Measurements from ENCODE around the gene NAA60.

Gene NAA60

DNA sequence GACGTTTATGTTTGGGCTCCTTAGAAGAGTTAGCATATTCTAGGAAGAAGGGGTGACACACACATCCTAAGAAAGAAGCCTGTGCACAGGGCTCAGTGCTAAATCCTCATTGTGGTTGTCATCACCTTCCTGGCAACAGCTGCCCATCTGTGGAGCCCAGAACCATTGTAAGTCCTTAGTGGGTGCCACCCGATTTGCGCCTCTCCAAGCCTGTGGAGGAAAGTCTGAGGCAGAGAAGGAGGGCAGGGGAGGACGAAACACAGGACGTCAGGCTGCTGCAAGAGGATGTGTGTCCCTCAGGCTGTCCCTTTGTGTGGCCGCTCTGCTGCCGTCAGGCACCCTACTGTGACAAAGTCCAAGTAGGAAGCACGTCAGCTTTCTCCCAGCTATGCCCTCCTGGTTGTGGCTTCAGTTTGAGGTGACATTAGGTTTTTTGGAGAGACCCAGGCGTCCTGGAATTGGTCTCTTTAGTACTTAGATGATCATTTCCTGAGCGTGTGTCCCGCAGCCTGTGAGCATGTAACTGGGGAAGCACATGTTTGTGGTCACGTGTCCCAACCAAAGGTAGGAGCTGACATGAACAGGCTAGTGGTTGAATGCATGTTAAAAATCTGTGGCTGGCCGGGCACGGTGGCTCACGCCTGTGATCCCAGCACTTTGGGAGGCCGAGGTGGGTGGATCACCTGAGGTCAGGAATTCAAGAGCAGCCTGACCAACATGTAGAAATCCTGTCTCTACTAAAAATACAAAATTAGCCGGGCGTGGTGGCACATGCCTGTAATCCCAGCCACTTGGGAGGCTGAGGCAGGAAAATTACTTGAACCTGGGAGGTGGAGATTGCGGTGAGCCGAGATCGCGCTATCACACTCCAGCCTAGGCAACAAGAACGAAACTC lies 68.1 kb downstream of the NAA60 start:
- no peak for DNase-seq (ENCODE audit: low read depth)

DNA sequence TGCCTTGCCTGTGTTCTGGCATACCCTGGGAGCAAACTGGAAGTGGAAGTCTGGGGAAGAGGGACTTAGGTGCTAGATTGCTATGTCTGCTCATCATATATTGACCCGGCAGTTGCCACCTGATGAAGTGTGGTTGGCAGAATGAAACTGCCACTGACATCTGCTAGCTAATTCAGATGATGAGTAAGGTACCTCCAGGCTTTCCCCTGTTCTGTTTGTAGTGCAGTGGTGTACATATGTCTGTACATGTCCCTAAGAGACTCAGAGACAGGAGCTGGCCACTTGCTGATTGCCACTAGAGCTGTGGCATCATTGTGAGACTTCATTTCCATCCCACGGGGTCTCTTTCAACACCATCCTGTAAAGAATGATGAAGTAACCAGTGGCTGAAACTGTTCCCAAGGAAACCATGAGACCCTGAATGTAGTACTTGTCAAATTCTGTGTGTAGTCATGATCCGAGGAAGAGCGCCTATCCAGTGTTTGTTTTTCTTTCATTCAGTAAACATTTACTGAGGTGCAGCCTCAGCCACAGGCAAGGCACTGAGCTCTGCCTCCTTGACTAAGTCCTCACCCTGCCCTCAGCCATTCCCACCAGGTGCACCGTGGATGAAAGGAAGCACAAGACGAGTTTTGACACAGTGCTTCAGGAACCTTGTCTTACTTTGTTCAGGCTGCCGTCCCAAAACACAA lies 70.6 kb downstream of the NAA60 start:
- DNase-seq (ENCODE audit: low read depth), result no peak

DNA sequence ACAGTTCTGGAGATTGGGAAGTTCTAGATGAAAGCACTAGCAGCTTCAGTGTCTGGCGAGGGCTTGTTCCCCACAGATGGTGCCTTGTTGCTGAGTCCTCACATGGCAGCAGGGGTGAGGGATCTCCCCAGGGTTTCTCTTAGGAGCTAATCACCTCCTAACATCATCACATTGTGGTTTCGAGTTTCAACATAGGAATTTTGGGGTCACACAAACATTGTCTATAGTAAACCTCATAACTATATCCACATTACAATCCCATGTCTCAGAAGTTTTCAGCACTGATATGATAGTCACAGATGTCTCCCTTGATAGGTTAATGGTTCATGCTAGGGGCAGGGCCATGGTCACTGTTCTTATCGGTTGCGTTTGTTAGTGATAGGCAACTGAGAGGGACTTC lies 71.1 kb downstream of the NAA60 start:
- peak; percentile 73 for DNase-seq (ENCODE audit: low read depth)

DNA sequence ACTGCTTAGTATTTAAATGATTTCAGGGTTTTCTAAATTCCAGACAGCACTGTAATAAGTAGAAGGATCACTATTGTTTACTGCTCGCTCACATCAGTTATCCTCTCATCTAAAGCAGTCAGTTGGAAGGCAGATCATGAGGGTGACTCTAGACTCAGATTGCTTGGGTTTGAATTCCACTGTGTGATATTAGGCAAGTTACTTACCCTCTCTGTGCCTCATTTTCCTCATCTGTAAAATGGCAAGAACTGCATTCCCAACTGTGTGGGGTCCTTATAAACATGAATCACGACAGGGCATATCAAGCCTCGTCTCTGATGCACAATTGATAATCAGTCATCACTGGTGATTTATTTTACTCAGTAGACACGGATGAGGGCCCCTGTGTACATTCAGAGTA lies 72.4 kb downstream of the NAA60 start:
- no peak for DNase-seq (ENCODE audit: low read depth)

DNA sequence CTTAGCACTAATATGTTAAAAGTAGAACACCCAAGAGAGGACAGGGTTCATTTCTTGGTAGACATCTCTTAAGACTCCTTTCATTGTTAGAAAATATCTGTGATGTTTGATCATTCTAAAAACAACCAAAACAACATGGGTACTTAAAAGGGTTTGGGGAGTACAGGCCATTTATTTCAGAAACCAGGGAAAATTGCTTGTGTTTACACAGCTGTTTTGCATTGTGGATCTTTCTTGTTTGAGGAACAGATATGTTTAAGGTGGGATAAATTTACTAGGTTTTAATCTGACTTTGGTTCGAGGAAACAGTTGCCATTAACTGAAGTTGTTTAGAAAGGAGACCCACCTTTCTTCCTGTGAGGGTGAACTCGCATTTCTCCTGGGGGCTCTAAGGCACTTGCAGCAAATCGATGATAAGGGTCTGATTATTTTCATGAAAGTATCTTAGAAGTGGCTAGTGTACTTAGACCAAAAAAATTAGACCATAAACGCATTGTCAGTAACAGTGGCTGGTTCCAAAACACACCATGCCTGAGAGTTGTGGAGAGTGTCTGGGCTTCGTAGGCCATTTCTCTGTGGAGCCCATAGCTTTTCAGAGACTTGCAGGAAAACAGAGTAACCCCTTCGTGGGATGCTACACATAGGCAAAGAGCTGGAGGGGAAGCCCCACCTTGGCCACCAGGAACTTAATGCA lies 75.0 kb downstream of the NAA60 start:
- no peak for DNase-seq (ENCODE audit: low read depth)

DNA sequence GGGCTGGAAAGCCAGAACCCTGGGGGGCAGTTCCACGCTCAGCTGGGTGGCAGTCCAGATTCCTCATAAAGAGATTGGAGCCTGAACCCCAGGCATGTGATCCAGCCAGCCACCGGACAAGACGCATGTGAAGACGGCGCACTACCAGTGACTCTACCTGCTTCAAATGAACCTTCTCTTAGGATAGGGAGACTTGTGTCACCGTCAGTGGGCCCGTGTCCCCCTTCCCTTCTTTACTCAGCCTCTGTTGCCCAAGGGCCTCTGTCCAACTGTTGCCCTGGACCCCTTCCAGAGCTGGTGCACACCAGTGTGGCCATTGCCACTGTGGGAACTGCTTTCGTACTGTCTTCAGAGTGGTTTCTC lies 75.5 kb downstream of the NAA60 start:
- no peak for DNase-seq (ENCODE audit: low read depth)

DNA sequence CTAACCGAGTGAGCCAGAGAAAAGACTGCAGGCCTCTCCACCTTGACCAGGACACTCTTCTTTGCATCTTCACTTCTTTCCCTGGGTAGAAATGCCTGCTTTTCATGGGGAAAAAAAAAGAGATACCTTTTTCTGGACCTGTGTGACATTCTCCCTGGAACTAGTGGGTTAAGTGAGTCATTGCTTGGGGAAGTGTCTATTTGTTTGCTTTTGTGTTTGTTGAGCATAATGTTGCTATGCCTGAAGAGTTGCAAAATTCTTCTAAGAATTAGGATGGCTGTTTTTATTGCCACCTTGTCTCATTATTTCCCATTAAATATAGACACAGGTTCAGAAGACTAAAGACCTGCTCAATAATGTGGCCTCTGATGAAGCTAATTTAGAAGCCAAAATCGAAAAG lies 76.1 kb downstream of the NAA60 start:
- DNase-seq (ENCODE audit: low read depth), result no peak

DNA sequence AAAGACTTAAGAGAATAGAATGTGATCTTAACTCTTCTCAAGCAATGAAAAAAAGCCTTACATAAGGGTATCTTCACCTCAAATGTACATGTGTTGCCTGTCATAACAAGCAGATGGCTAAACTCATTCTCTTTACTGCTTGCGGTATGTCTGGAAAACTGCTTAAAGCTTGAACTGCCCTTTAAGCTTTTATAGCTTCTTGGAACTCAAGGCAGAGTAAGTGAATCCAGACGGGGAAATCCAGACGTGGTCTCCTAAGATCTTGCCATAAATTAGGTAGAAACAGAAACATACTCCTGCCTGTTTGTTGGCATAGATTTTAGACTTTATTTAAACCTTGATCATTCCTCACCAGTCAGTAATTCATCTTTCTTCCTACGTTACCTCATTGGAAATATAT lies 76.9 kb downstream of the NAA60 start:
- peak; percentile 59 for DNase-seq (ENCODE audit: low read depth)

DNA sequence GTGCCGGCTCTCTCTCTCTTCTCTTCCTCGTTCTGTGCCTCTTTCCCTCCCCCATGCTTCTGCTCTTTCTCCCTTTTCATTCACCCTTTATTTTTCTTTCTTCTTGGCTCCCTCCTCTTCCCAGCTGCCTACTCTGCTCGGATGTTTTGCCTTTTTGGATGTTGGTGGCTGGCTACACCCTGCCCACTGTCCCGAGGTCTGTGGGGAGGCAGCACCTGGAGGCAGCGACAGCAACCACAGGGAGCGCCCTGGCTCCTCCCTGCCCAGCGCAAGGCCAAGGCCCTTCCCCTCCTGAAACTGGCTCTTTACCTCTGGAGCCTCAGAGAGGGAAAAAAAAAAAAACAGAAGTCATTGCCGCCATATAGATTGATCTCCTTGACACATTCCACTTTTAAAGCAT lies 77.4 kb downstream of the NAA60 start:
- no peak for DNase-seq (ENCODE audit: low read depth)

DNA sequence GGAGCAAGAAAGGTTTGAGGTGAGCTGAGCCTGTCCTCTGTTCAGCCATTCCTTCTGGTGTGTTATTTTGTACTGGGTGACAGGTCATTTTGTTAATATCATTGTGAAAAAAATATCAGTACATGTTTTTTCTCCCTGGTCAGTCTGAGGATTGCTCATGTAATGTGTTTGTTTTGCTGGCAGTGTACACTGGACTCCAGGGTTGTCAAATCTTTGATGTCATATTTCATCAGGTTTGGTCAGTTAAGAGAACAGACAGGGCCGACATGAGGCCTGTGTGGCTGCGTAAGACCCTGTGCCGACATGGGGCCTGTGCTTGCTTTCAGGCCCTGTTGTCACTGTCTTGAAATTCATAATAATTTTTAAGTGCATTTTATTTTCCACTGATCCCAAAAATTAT lies 79.8 kb downstream of the NAA60 start:
- DNase-seq (ENCODE audit: low read depth), result no peak

DNA sequence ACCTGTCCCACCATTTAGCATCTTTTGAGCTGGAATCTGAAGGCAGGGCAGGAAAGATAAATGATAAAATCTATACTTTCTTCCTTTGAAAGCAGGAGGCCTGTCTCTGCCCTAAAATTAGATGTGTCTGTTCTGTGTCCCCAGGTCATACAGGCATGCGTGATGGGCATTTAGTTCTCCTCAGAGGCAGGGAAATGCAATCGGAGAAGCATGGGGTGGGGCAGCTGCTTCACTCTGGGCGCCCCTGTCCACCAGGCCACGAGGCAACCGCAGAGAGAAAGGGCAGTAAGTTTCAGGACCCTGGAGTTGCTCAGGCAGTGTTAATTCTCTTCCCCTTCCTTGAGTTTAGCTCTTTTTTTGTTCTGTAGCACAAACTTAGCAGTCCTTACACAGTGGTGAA lies 82.5 kb downstream of the NAA60 start:
- DNase-seq (ENCODE audit: low read depth), result no peak

DNA sequence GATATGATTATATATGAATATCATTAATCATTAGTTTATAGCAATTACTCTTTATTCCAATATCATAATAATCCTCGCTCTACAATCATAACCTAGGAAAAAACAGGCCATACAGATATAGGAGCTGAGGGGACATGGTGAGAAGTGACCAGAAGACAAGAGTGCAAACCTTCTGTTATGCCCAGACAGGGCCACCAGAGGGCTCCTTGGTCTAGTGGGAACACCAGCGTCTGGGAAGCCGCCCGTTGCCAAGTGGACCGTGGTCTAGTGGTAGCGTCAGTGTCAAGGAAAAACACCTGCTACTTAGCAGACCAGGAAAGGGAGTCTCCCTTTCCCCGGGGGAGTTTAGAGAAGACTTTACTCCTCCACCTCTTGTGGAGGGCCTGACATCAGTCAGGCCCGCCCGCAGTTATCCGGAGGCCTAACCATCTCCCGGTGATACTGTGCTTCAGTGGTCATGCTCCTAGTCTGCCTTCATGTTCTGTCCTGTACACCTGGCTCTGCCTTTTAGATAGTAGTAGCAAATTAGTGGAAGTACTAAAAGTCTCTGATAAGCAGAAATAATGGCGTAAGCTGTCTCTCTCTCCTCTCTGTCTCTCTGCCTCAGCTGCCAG lies 83.8 kb downstream of the NAA60 start:
- DNase-seq (ENCODE audit: low read depth), result peak; percentile 72

DNA sequence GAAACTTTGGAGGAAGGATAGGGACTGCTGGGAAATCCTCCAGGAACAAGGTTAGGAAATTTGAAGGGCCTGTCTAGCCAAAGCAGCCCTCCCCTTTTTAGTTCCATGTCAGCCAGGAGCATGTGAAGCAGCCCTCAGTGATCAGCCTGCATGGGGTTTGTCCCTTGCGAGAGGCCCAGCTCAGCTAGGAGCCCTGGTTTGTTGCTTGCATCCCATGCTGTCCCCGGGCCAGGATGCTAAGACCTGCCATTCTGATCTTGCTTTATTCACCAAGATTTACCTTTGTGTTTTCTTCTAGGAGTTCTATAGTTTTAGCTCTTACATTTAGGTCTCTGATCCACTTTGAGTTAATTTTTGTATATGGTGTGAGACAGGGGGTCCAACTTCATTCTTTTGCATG lies 84.9 kb downstream of the NAA60 start:
- DNase-seq (ENCODE audit: low read depth), result no peak

DNA sequence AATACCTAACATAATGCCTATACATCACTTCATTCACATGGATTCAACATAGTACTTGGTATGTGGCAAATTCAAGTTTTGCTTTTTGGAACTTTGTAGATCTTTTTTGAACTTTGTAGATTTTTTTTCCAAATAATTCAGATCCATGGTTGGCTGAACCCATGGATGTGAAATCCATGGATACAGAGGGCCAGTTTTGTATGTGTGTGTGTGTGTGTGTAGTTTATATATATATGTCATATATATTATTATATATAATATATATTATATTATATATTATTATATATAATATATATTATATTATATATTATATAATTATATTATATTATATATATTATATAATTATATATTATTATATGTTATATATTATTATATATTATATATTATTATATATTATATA lies 85.7 kb downstream of the NAA60 start:
- no peak for DNase-seq (ENCODE audit: low read depth)

DNA sequence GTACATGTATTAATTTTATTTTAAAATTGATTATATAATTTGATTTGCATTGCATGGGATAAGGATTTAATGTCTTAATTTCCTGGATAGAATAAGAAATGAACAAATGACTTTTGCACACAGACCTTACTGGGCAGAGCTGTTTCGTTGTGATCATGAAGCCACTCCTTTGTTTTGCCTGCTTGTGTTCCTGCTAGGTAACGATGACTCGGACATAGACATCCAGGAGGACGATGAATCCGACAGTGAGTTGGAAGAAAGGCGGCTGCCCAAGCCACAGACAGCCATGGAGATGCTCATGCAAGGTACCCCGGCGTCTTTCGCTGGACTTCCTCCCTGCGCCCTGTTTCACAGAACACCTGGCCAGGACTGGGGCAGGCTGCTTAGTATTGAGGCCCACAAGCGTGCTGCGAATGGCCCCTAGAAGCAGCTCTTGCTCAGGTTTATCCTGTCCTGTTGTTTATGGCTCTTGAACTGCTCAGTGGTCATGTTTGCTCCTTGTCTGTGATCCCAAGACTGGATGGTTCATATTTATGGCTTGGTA lies 87.0 kb downstream of the NAA60 start:
- DNase-seq (ENCODE audit: low read depth), result no peak

DNA sequence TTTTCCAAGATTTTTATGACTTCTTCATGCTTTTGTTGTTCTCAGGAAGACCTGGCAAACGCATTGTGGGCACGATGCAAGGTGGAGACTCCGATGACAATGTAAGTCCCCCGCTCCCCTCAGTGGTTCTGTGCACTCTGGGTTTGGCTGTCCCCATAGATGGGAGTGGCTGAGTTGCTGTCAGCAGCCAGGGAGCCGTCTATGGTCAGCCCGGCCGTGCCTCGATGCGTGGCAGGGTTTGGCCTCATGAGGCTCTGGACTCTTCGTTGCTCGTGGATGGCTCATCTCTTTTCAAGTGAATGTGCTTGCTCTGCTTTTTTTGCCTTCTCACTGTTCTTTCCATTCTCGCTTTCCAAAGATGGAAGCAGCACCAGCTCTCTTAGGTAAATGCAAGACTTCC lies 89.3 kb downstream of the NAA60 start:
- DNase-seq (ENCODE audit: low read depth), result no peak

DNA sequence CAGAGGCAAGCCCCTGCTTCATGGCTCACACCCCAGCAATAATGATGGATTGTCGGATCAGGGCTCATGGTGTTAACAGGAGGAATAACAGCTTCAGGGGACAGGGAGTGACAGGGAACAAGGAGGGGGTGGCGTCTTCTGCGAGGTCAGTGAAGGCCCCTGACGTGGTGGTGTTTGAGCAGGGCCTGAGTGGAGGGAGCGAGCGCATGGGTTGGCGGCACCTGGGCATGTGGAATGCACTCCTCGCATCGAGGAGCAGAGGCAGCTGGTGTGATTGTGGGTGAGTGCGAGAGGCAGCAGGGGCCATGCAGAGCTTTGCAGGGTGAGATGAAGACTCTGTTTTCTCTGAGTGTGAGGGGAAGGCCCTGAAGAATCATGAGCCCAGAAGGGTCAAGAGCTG lies 90.6 kb downstream of the NAA60 start:
- no peak for DNase-seq (ENCODE audit: low read depth)

DNA sequence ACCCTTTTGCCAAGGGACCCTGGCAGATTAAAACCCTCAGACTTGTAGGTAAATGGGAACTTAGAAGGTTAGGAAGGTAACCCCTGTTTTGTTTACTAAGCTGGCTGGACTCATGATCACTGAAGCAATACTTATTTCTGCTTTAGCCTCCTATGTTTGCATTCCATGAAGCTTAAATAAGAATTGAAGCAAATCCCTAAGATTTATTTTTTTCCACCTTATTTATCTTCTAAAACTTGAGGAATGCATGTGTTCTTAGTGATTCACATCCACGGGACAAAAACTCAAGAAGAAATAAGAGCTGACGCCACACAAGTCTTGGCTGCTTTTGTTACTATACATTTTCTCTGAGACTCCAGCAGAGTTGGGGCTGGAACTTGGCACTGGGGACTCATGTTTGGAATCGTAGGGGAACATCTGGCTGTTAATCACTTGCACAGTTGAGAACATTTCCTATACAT lies 92.8 kb downstream of the NAA60 start:
- DNase-seq (ENCODE audit: low read depth), result peak; percentile 41

Data from EH (cell line).